Mucosa of rectum (tissue), 2 donors: ENCODE results near the gene PPP4R2.
"Not testable (repeated sequence)": the region's sequence is repeated elsewhere in the genome, so short reads cannot be mapped to it uniquely, and the experiment has no call there.

Experiments
- H3K27ac ChIP-seq, 2 donors: one replicate each; pipeline ENCODE4 v1.7.0; 2013; ENCODE audit warnings: inconsistent platforms in 2 of 2, low read depth in 2 of 2, low read length in 2 of 2
- H3K27me3 ChIP-seq, 2 donors: one replicate each; pipeline ENCODE4 v1.7.0; 2013; ENCODE audit warnings: low read length in 2 of 2; ENCODE audit not compliant: control insufficient read depth in 2 of 2, insufficient read depth in 2 of 2
- H3K36me3 ChIP-seq, 2 donors: one replicate each; pipeline ENCODE4 v1.7.0; 2013; ENCODE audit warnings: low read length in 2 of 2; ENCODE audit not compliant: control insufficient read depth in 2 of 2, insufficient read depth in 2 of 2
- H3K4me1 ChIP-seq, 2 donors: one replicate each; pipeline ENCODE4 v1.7.0; 2013; ENCODE audit warnings: low read length in 2 of 2, mild to moderate bottlenecking in 1 of 2; ENCODE audit not compliant: control insufficient read depth in 2 of 2, insufficient read depth in 2 of 2
- H3K4me3 ChIP-seq, 2 donors: one replicate each; pipeline ENCODE4 v1.7.0; 2013; ENCODE audit warnings: low read length in 2 of 2
- H3K9ac ChIP-seq, 2 donors: one replicate each; pipeline ENCODE4 v1.7.0; 2013; ENCODE audit warnings: low read length in 2 of 2, low read depth in 1 of 2, mild to moderate bottlenecking in 1 of 2
- H3K9me3 ChIP-seq, 2 donors: one replicate each; pipeline ENCODE4 v1.7.0; 2013; ENCODE audit warnings: low read length in 2 of 2; ENCODE audit not compliant: control insufficient read depth in 2 of 2
- donor health status: healthy.
- donor health status: Normal muscosa, but diverticular disease.

The PPP4R2 gene

GRCh38 chr3:73060302-73060723 is 63.7 kb downstream of the PPP4R2 start:
- H3K4me1 ChIP-seq: peaks cover 8 to 12% of the 10 kb centered on the region in 2 donors
- H3K9ac ChIP-seq: no peak overlapping the region
- no peak overlapping the region for H3K27ac ChIP-seq
- no peaks in the 10 kb centered on the region for H3K9me3 ChIP-seq
- H3K4me3 ChIP-seq: no peak overlapping the region
- H3K27me3 ChIP-seq: no peaks in the 10 kb centered on the region
- peaks cover 26 to 33% of the 10 kb centered on the region in 2 donors for H3K36me3 ChIP-seq

- Histone ChIP-seq H3K36me3 (peaks cover 27 to 33% of the 10 kb centered on the region in 2 donors), H3K4me1 (peaks cover 0 to 8% of the 10 kb centered on the region in 2 donors), H3K27me3 (no peaks in the 10 kb centered on the region)
Observed at GRCh38 chr3:73061416-73061815, 64.8 kb downstream of the PPP4R2 start, which contains the start of gene EBLN2. EBLN2 (plus strand) TSS chr3:73061659; CDS start chr3:73062082, 423 bp downstream.

GRCh38 chr3:73066243-73066642 is 69.6 kb downstream of the PPP4R2 start:
- not testable (repeated sequence) for H3K27me3 ChIP-seq, H3K4me3 ChIP-seq, H3K9me3 ChIP-seq, H3K4me1 ChIP-seq, H3K27ac ChIP-seq, H3K9ac ChIP-seq
- peaks cover 26 to 28% of the 10 kb centered on the region in 2 donors for H3K36me3 ChIP-seq

More at GRCh38 chr3:73061416-73061815, 64.8 kb downstream of the PPP4R2 start, which contains the start of gene EBLN2:
- no peaks in the 10 kb centered on the region for H3K9me3 ChIP-seq
- H3K27ac ChIP-seq: no peak within 1 kb of the TSS
- H3K4me3 ChIP-seq: no peak within 1 kb of the TSS
- no peak within 1 kb of the TSS for H3K9ac ChIP-seq

GRCh38 chr3:73068419-73068818 is 71.8 kb downstream of the PPP4R2 start:
- Histone ChIP-seq H3K36me3 (peaks cover 8 to 13% of the 10 kb centered on the region in 2 donors), H3K27me3 (no peaks in the 10 kb centered on the region), H3K9me3 (no peaks in the 10 kb centered on the region), H3K4me3 (no peak overlapping the region), H3K4me1 (peaks cover 0 to 8% of the 10 kb centered on the region in 2 donors), H3K27ac (no peak overlapping the region), H3K9ac (no peak overlapping the region)

GRCh38 chr3:73069187-73069586 is 72.6 kb downstream of the PPP4R2 start:
- Histone ChIP-seq H3K9ac (no peak overlapping the region), H3K27me3 (no peaks in the 10 kb centered on the region), H3K27ac (no peak overlapping the region), H3K4me1 (peaks cover 0 to 5% of the 10 kb centered on the region in 2 donors), H3K36me3 (peaks cover 5 to 13% of the 10 kb centered on the region in 2 donors), H3K9me3 (no peaks in the 10 kb centered on the region), H3K4me3 (no peak overlapping the region)

- H3K4me1 ChIP-seq: no peaks in the 10 kb centered on the region
- no peak overlapping the region for H3K27ac ChIP-seq
- H3K36me3 ChIP-seq: peaks cover 2 to 8% of the 10 kb centered on the region in 2 donors
- H3K9ac ChIP-seq: no peak overlapping the region
- no peaks in the 10 kb centered on the region for H3K27me3 ChIP-seq
- H3K9me3 ChIP-seq: no peaks in the 10 kb centered on the region
- H3K4me3 ChIP-seq: no peak overlapping the region
Observed at GRCh38 chr3:73069775-73070444, 73.3 kb downstream of the PPP4R2 start.

- Histone ChIP-seq H3K4me1 (no peaks in the 10 kb centered on the region), H3K4me3 (no peak overlapping the region), H3K27ac (no peak overlapping the region), H3K27me3 (no peaks in the 10 kb centered on the region), H3K9me3 (no peaks in the 10 kb centered on the region), H3K36me3 (peaks cover 0 to 5% of the 10 kb centered on the region in 2 donors), H3K9ac (no peak overlapping the region)
Observed at GRCh38 chr3:73070675-73071575, 74.3 kb downstream of the PPP4R2 start.

- Histone ChIP-seq H3K4me1 (no peaks in the 10 kb centered on the region), H3K27me3 (no peaks in the 10 kb centered on the region), H3K9me3 (no peaks in the 10 kb centered on the region), H3K4me3 (no peak overlapping the region), H3K9ac (no peak overlapping the region), H3K27ac (no peak overlapping the region), H3K36me3 (peaks cover 0 to 2% of the 10 kb centered on the region in 2 donors)
Observed at GRCh38 chr3:73071952-73072351, 75.3 kb downstream of the PPP4R2 start.

GRCh38 chr3:73072634-73073033 is 76.0 kb downstream of the PPP4R2 start:
- Histone ChIP-seq H3K36me3 (peaks cover 0 to 2% of the 10 kb centered on the region in 2 donors), H3K9ac (no peak overlapping the region), H3K27me3 (no peaks in the 10 kb centered on the region), H3K4me3 (no peak overlapping the region), H3K9me3 (no peaks in the 10 kb centered on the region), H3K4me1 (no peaks in the 10 kb centered on the region), H3K27ac (no peak overlapping the region)

- H3K4me1 ChIP-seq: no peaks in the 10 kb centered on the region
- H3K9ac ChIP-seq: no peak overlapping the region
- no peaks in the 10 kb centered on the region for H3K27me3 ChIP-seq
- peaks cover 0 to 2% of the 10 kb centered on the region in 2 donors for H3K36me3 ChIP-seq
- H3K27ac ChIP-seq: no peak overlapping the region
- H3K4me3 ChIP-seq: no peak overlapping the region
- no peaks in the 10 kb centered on the region for H3K9me3 ChIP-seq
Observed at GRCh38 chr3:73073091-73073707, 76.6 kb downstream of the PPP4R2 start.
